Loucy (cell line): Measurements from ENCODE around the gene NDUFC1.

Source experiments
- H2AFZ ChIP-seq: fragments of 200-600 bp; sonication (generic); 2 replicates; pipeline ENCODE4 v1.6.0; 2016; ENCODE audit warnings: antibody characterized with exemption, mild to moderate bottlenecking, low read length, moderate library complexity
- H3F3A ChIP-seq: fragments of 200-600 bp; 2 replicates; pipeline ENCODE4 v1.6.0; 2016; ENCODE audit warnings: antibody characterized with exemption, low read depth, mild to moderate bottlenecking
- H3K27me3 ChIP-seq: fragments of 200-600 bp; sonication (generic); 2 replicates; pipeline ENCODE4 v1.6.1; 2014; ENCODE audit warnings: low read length, mild to moderate bottlenecking; ENCODE audit not compliant: insufficient read depth, poor library complexity, severe bottlenecking
- H3K36me3 ChIP-seq: fragments of 200-600 bp; sonication (generic); 2 replicates; pipeline ENCODE4 v1.6.1; 2016; ENCODE audit warnings: low read length; ENCODE audit not compliant: insufficient read depth
- H3K4me1 ChIP-seq: fragments of 200-600 bp; sonication (generic); 2 replicates; pipeline ENCODE4 v1.5.1; 2014; ENCODE audit warnings: low read length, mild to moderate bottlenecking; ENCODE audit not compliant: insufficient read depth, poor library complexity, severe bottlenecking
- H3K4me2 ChIP-seq: fragments of 200-600 bp; sonication (generic); 2 replicates; pipeline ENCODE4 v1.6.0; 2014; ENCODE audit warnings: antibody characterized with exemption, low read length, low read depth, mild to moderate bottlenecking; ENCODE audit not compliant: poor library complexity, severe bottlenecking
- H3K4me3 ChIP-seq: fragments of 200-600 bp; sonication (generic); 2 replicates; pipeline ENCODE4 v1.5.1; 2014; ENCODE audit warnings: low read length, mild to moderate bottlenecking, mixed read lengths; ENCODE audit not compliant: poor library complexity, severe bottlenecking
- H3K79me2 ChIP-seq: fragments of 200-600 bp; sonication (generic); 2 replicates; pipeline ENCODE4 v1.6.1; 2014; ENCODE audit warnings: low read length; ENCODE audit not compliant: insufficient read depth
- H3K9ac ChIP-seq: fragments of 200-600 bp; sonication (generic); 2 replicates; pipeline ENCODE4 v1.6.0; 2014; ENCODE audit warnings: mild to moderate bottlenecking, low read depth, low read length, moderate library complexity; ENCODE audit not compliant: poor library complexity, severe bottlenecking
- H3K9me2 ChIP-seq: fragments of 200-600 bp; sonication (generic); replicated peaks from 2 replicates; pipeline ENCODE4 v1.6.1; 2016; ENCODE audit warnings: low read depth, low read length, mixed read lengths
- H3K9me3 ChIP-seq: fragments of 200-600 bp; sonication (generic); 2 replicates; pipeline ENCODE4 v1.6.1; 2014; ENCODE audit warnings: mild to moderate bottlenecking, antibody characterized with exemption, low read length, low read depth; ENCODE audit not compliant: insufficient read depth
- H4K20me1 ChIP-seq: fragments of 200-600 bp; sonication (generic); 2 replicates; pipeline ENCODE4 v1.6.0; 2014; ENCODE audit warnings: antibody characterized with exemption, low read length, mild to moderate bottlenecking; ENCODE audit not compliant: insufficient read depth, poor library complexity, severe bottlenecking
- EZH2phosphoT487 ChIP-seq: fragments of 200-600 bp; IDR thresholded peaks from 2 replicates; pipeline ENCODE4 v1.6.1; 2018; ENCODE audit warnings: antibody characterized with exemption, mild to moderate bottlenecking, moderate library complexity, borderline replicate concordance
- TF ChIP-seq, protein P1 (sequence below): fragments of 200-600 bp; sonication (generic); conservative IDR thresholded peaks from 2 replicates; pipeline ENCODE4 v1.5.1; 2014; ENCODE audit warnings: mild to moderate bottlenecking, antibody characterized with exemption, low read length

NDUFC1 gene

DNA sequence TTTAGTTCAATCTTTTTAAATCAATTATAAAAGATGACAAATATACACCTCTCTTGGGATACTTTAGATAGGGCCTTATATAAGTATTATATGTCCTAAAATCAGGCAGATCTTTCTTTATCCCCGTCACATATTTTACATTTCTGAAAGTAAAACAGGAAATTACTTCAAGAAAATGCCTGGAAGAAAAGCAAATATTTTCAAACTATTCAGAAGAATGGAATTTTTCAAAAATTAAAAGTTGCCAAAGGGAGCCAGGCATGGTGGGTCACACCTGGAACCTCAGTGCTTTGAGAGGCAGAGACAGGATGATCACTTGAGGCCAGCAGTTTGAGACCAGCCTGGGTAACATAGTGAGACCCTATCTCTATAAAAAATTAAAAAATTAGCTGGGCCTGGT lies 56.7 kb downstream of the NDUFC1 start:
- Histone ChIP-seq H3K9ac (no peak overlapping the region), H3K27me3 (no peaks in the 10 kb centered on the region), H3K79me2 (no peaks in the 10 kb centered on the region), H3K9me3 (no peaks in the 10 kb centered on the region), H3K4me2 (no peak overlapping the region), H3K4me1 (no peaks in the 10 kb centered on the region), H3K9me2 (no peaks in the 10 kb centered on the region), H3F3A (no peaks in the 10 kb centered on the region), H3K4me3 (no peak overlapping the region), H4K20me1 (no peaks in the 10 kb centered on the region), H2AFZ (no peak overlapping the region), H3K36me3 (no peaks in the 10 kb centered on the region)
- TF ChIP-seq, protein P1, sequence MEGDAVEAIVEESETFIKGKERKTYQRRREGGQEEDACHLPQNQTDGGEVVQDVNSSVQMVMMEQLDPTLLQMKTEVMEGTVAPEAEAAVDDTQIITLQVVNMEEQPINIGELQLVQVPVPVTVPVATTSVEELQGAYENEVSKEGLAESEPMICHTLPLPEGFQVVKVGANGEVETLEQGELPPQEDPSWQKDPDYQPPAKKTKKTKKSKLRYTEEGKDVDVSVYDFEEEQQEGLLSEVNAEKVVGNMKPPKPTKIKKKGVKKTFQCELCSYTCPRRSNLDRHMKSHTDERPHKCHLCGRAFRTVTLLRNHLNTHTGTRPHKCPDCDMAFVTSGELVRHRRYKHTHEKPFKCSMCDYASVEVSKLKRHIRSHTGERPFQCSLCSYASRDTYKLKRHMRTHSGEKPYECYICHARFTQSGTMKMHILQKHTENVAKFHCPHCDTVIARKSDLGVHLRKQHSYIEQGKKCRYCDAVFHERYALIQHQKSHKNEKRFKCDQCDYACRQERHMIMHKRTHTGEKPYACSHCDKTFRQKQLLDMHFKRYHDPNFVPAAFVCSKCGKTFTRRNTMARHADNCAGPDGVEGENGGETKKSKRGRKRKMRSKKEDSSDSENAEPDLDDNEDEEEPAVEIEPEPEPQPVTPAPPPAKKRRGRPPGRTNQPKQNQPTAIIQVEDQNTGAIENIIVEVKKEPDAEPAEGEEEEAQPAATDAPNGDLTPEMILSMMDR: no peak
- TF ChIP-seq EZH2phosphoT487: no peak

DNA sequence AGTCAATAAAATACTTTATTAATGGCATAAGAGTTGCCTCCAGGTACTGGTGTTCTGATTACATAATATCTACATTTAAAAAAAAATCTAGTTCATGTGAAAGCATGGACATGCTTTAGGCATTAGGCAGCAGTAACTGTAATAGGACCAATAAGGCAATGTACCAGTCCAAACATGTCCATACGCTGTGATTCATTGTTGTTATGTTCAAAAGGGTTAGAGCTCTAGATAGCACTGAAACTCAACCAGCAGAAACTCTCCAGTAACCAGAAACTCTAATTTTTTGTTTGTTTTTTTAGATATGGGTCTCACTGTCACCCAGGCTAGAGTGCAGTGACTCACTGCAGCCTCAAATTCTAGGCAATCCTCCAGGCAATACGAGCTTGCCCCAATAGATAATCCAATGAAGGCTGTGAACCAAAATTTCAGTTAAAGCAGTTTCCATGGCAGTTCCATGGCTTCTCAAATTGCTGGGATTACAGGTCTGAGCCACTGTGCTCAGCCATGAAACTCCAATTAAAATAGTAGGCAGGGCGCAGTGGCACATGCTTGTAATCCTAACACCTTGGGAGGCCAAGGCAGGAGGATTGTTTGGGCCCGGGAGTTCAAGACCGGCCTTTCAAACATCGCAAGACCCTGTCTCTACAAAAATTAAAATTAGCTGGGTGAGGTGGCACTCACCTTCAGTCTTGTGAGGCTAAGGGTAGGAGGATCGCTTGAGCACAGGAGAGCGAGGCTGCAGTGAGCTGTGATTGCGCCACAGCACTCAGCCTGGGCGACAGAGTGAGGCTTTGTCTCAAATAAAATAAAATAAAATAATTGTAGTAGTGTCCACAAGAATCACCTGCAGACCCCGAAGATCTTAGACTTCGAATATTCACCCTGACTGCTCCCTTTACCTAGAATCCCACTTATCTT lies 58.6 kb downstream of the NDUFC1 start:
- Histone ChIP-seq H4K20me1 (no peaks in the 10 kb centered on the region), H3K9me2 (no peaks in the 10 kb centered on the region), H3K36me3 (no peaks in the 10 kb centered on the region), H3K4me1 (no peaks in the 10 kb centered on the region), H3K4me3 (no peak overlapping the region), H3K4me2 (no peak overlapping the region), H3F3A (no peaks in the 10 kb centered on the region), H3K9ac (no peak overlapping the region), H3K79me2 (no peaks in the 10 kb centered on the region), H2AFZ (no peak overlapping the region), H3K27me3 (no peaks in the 10 kb centered on the region), H3K9me3 (no peaks in the 10 kb centered on the region)
- TF ChIP-seq EZH2phosphoT487: no peak
- TF ChIP-seq, protein P1: no peak

DNA sequence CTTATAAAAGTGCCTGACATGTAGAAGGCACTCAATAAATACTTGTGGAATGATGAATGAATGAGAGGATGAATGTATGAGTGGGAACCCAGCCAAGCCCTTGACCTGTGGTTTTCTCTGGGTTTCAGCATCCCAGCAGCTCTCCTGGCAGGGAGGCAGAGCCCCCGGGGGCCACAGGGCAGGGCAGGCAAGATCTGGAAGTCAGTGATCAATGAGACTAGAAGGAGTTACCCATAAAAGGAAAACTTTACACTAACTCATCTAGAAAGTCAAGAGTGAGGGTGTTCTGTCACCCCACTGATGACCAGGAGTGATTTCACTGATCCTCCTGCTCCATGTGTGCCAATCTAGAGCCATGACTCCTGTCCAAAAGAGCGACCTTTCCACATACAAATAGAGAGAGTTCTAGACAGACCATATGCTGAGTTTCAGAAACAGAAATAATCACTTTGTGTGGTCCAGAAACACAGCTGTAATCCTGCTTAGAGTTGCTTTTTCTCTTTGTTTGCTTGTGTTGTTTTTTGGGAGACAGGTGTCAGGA lies 59.7 kb downstream of the NDUFC1 start:
- H2AFZ ChIP-seq: no peak overlapping the region
- no peaks in the 10 kb centered on the region for H3K36me3 ChIP-seq
- H3K9ac ChIP-seq: no peak overlapping the region
- no peaks in the 10 kb centered on the region for H3K4me1 ChIP-seq
- H3K4me2 ChIP-seq: no peak overlapping the region
- no peaks in the 10 kb centered on the region for H3K79me2 ChIP-seq
- H3K27me3 ChIP-seq: no peaks in the 10 kb centered on the region
- H3K9me3 ChIP-seq: no peaks in the 10 kb centered on the region
- H3K4me3 ChIP-seq: no peak overlapping the region
- TF ChIP-seq, protein P1: no peak
- TF ChIP-seq EZH2phosphoT487: no peak
- H3F3A ChIP-seq: no peaks in the 10 kb centered on the region
- H3K9me2 ChIP-seq: no peaks in the 10 kb centered on the region
- no peaks in the 10 kb centered on the region for H4K20me1 ChIP-seq
